Nephron (organoid): ENCODE data around the gene NEK7.
"Not testable (repeated sequence)": the region's sequence is repeated elsewhere in the genome, so short reads cannot be mapped to it uniquely, and the experiment has no call there.

Source experiments
- H3K27ac Mint-ChIP-seq, 3 experiments: 2 replicates each; pipeline ENCODE4 v1.8.0; 2020; ENCODE audit warnings: mixed read lengths in 3 of 3, mild to moderate bottlenecking in 2 of 3, moderate library complexity in 1 of 3
- H3K27me3 Mint-ChIP-seq: 2 replicates; pipeline ENCODE4 v1.8.0; 2021; ENCODE audit warnings: low read depth, mild to moderate bottlenecking, moderate library complexity, mixed read lengths
- H3K36me3 Mint-ChIP-seq: 2 replicates; pipeline ENCODE4 v1.8.0; 2020; ENCODE audit warnings: low read depth, mixed read lengths
- H3K4me1 Mint-ChIP-seq: 2 replicates; pipeline ENCODE4 v1.8.0; 2020; ENCODE audit warnings: mixed read lengths
- H3K4me3 Mint-ChIP-seq, 3 experiments: 2 replicates each; pipeline ENCODE4 v1.8.0; 2020; ENCODE audit warnings: mild to moderate bottlenecking in 3 of 3, mixed read lengths in 3 of 3, moderate library complexity in 2 of 3
- H3K9me3 Mint-ChIP-seq: 2 replicates; pipeline ENCODE4 v1.8.0; 2020; ENCODE audit warnings: mixed read lengths
- TF ChIP-seq, protein P1 (sequence below), 3 experiments: fragments of 200-600 bp; sonication (generic); IDR thresholded peaks; one replicate each; pipeline ENCODE4 v1.5.0; 2021; ENCODE audit warnings: antibody characterized with exemption in 3 of 3; ENCODE audit not compliant: unreplicated experiment in 3 of 3

Gene NEK7

DNA sequence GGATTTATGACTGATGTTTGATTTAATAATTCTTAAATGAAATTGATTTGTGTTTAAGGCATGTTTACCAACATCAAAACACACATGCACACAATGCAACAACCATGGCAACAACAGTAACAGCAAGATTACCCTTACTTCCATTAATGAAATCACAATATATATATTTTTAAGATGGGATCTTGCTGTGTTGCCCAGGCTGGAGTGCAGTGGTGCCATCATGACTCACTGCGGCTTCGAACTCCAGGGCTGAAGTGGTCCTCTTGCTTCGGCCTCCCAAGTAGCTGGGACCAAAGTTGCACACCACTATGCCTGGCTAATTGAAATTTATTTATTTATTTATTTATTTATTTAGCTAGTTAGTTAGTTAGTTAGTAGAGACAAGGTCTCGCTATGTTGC, 27.7 kb downstream of the NEK7 start:
- H3K27ac Mint-ChIP-seq = no peak overlapping the region
- H3K27me3 Mint-ChIP-seq = no peaks in the 10 kb centered on the region
- H3K4me3 Mint-ChIP-seq = no peak overlapping the region
- no peaks in the 10 kb centered on the region for H3K36me3 Mint-ChIP-seq
- H3K4me1 Mint-ChIP-seq = peaks cover 10% of the 10 kb centered on the region
- TF ChIP-seq, protein P1, sequence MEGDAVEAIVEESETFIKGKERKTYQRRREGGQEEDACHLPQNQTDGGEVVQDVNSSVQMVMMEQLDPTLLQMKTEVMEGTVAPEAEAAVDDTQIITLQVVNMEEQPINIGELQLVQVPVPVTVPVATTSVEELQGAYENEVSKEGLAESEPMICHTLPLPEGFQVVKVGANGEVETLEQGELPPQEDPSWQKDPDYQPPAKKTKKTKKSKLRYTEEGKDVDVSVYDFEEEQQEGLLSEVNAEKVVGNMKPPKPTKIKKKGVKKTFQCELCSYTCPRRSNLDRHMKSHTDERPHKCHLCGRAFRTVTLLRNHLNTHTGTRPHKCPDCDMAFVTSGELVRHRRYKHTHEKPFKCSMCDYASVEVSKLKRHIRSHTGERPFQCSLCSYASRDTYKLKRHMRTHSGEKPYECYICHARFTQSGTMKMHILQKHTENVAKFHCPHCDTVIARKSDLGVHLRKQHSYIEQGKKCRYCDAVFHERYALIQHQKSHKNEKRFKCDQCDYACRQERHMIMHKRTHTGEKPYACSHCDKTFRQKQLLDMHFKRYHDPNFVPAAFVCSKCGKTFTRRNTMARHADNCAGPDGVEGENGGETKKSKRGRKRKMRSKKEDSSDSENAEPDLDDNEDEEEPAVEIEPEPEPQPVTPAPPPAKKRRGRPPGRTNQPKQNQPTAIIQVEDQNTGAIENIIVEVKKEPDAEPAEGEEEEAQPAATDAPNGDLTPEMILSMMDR (IDR thresholded peaks at IDR 0.05; ENCODE audit: unreplicated experiment in 3 of 3) = no peak
- H3K9me3 Mint-ChIP-seq = no peaks in the 10 kb centered on the region

DNA sequence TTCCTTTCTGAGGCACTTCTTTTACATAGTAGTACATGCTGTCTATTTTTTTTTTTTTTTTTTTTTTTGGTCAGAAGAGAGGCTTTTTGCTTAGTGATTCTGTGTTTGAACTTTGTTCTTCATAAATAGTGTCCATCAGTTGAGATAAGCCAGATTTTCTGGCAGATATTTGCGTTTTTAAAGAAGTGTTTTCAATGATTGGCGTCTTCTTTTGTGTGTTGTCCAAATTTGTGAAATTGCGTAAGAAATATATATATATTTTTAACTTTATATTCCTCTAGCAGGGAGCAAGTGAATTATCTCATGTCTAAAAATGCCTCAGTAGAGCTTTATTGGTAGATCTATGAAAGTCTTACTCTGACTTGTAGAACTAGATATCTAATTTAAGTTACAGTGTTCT, 28.3 kb downstream of the NEK7 start:
- Mint-ChIP-seq H3K9me3 (no peaks in the 10 kb centered on the region), H3K4me1 (peaks cover 4% of the 10 kb centered on the region), H3K27ac (no peak overlapping the region), H3K36me3 (no peaks in the 10 kb centered on the region), H3K4me3 (no peak overlapping the region), H3K27me3 (no peaks in the 10 kb centered on the region)
- TF ChIP-seq, protein P1 (IDR thresholded peaks at IDR 0.05; ENCODE audit: unreplicated experiment in 3 of 3) = no peak

DNA sequence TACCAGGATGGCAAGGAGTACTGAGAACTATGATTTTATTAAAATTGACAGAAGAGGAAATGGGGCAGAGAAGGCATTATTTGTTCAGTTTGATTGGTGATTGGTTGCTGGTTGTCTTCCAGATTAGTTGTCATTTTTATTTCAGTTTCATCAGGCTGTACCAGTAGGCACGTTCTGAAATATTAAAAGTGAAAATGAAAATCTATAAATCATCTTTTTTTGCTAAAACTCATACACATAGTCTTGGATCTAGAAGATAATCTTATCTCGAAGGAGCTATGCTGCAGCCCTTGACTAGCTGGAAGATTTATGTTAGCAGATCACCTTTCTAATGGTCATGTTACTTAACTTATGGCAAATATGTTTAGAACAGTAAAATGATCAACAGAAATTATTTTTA, 29.0 kb downstream of the NEK7 start:
- Mint-ChIP-seq H3K4me3 (no peak overlapping the region), H3K4me1 (peaks cover 6% of the 10 kb centered on the region), H3K27ac (no peak overlapping the region), H3K9me3 (no peaks in the 10 kb centered on the region), H3K36me3 (no peaks in the 10 kb centered on the region), H3K27me3 (no peaks in the 10 kb centered on the region)
- TF ChIP-seq, protein P1 (IDR thresholded peaks at IDR 0.05; ENCODE audit: unreplicated experiment in 3 of 3) = no peak

DNA sequence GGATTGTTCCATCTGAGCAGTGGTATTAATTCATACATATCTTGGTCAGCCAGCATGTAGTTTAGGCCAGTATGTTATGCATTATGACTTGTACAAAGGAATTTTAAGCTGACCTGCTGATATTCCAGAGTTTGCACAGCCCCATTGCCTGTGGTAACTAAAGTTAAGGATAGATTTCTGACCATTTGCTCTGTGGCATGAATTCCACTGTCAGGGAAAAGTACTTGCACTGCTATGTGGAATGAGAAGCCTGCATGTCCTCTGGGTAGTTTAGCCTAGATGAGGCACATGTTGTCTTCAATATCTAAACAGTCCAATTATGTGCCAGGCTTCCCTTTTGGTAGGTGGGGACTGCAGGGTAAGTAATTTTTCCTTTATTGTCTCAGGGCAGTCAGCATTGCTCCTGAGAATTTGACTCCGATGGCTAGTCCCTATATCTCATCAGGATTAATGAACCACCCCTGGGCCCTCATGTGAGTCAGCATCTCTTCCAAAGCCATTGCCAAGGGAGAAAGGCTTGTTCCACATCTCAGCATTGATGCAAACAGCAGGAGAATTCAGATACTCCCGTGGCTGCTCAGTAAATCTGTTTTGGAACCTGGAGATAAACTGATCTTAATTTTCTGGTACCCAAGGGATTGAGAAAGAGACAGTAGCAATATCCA, 30.2 kb downstream of the NEK7 start:
- Mint-ChIP-seq H3K9me3 (no peaks in the 10 kb centered on the region), H3K27me3 (no peaks in the 10 kb centered on the region), H3K4me3 (no peak overlapping the region), H3K27ac (no peak overlapping the region), H3K4me1 (peaks cover 17% of the 10 kb centered on the region), H3K36me3 (no peaks in the 10 kb centered on the region)
- TF ChIP-seq, protein P1 (IDR thresholded peaks at IDR 0.05; ENCODE audit: unreplicated experiment in 3 of 3) = no peak

DNA sequence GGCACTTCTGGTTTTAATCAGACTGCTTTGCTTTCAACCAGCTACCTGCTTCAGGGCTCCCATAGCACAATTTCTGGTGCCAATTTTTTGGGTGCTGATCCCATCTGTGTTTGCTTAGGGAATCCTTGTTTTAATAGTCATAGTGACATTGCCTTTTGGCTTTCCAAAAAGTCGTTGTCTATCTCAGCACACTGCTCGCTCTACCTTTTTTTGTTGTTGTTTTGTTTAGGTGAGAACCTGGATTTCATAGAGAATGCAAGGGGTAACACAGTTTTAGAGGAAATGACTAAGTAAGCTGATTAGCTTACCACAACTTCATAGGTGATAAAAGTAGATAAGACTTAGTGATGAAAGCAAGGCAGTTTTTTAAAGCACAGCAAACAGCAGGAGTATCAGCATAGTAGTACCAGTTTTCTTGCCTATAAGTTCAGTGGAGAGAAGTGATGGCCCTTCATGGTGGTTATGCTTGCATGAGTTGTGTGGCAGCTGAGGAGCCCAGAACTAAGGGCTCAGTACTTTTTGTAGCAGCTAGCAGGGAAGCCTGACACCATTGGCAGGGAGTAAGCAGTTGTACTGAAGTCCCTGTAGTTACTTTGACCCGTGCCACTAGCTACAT, 31.3 kb downstream of the NEK7 start:
- Mint-ChIP-seq H3K27ac (no peak overlapping the region), H3K27me3 (no peaks in the 10 kb centered on the region), H3K4me1 (peaks cover 17% of the 10 kb centered on the region), H3K36me3 (no peaks in the 10 kb centered on the region), H3K4me3 (no peak overlapping the region), H3K9me3 (no peaks in the 10 kb centered on the region)
- TF ChIP-seq, protein P1 (IDR thresholded peaks at IDR 0.05; ENCODE audit: unreplicated experiment in 3 of 3) = no peak

DNA sequence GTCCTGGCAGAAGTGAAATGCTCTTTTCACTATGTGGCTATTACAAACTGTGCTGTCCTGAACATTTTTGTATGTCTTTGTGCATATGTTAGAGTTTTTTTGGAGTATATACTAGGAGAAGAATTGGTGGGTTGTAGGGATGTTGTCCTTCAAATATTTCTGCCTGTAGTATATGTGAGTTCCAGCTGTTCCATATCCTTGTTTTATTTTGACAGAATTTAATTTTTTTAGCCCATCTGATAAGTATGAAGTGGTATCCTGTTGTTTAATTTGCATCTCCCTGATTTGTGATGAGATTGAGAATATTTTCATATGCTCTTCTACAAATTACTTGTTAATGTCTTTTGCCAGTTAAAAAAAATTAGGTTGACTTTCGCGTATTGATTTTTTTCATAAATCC, 34.3 kb downstream of the NEK7 start:
- Mint-ChIP-seq H3K27ac (peak overlapping the region; percentile 24 to 84 (median 52)), H3K9me3 (peaks cover 6% of the 10 kb centered on the region), H3K4me3 (no peak overlapping the region), H3K27me3 (no peaks in the 10 kb centered on the region), H3K4me1 (peaks cover 17% of the 10 kb centered on the region), H3K36me3 (no peaks in the 10 kb centered on the region)
- TF ChIP-seq, protein P1 (IDR thresholded peaks at IDR 0.05; ENCODE audit: unreplicated experiment in 3 of 3) = no peak

DNA sequence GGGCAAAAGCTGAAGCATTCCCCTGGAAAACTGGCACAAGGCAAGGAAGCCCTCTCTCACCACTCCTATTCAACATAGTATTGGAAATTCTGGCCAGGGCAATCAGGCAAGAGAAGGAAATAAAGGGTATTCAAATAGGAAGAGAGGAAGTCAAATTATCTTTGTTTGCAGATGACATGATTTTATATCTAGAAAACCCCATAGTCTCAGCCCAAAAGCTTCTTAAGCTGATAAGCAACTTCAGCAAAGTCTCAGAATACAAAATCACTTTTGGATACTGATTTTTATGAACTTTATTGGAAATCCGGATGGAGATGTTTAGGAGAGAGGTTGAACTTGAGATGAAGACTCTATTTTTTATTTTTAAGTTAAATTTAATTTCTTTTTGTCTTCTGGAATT, 37.1 kb downstream of the NEK7 start:
- H3K4me1 Mint-ChIP-seq = peaks cover 17% of the 10 kb centered on the region
- H3K9me3 Mint-ChIP-seq, H3K36me3 Mint-ChIP-seq, H3K27ac Mint-ChIP-seq, H3K27me3 Mint-ChIP-seq, H3K4me3 Mint-ChIP-seq: not testable (repeated sequence)
